GM12878 (cell line): Measurements from ENCODE around the gene GRB10. TPM values are rescaled to one million over a fixed set of nuclear protein-coding genes. Genes with fewer than 3 reads are reported as not detected.
A peak's percentile ranks its signal among the peaks of the same experiment; 100 is the strongest.

Experiments used
- ATAC-seq: fragments of 200-7000 bp; cut with Tn5 transposase; 3 replicates; pipeline ENCODE4 v1.9.1; 2020; ENCODE audit warnings: mild to moderate bottlenecking, moderate library complexity
- BruUV-seq: library from RNA; stranded (reverse); fragments of 400-500 nt; replicated peaks from 2 replicates; lab custom pipeline; 2021; lab: Mats Ljungman, UMichigan
- CTCF ChIA-PET: fragments of 300-600 bp; sonication (Branson Sonifier 250); formaldehyde crosslinking; extraction: SDS; loops from one replicate; lab custom pipeline; 2021; ENCODE audit warnings: inconsistent platforms; lab: Yijun Ruan, JAX
- POLR2A ChIA-PET: fragments of 350-600 bp; formaldehyde crosslinking; extraction: SDS; loops from one replicate; lab custom pipeline; 2021; ENCODE audit warnings: inconsistent platforms; lab: Charles Lee
- RAD21 ChIA-PET: fragments of 300-600 bp; sonication (Branson Sonifier 250); formaldehyde crosslinking; loops from one replicate; lab custom pipeline; 2023; ENCODE audit warnings: antibody characterized with exemption; ENCODE audit not compliant: unreplicated experiment; lab: Charles Lee
- SMC1A ChIA-PET: fragments of 300-600 bp; sonication (Branson Sonifier 250); formaldehyde crosslinking; loops from one replicate; lab custom pipeline; 2023; ENCODE audit not compliant: unreplicated experiment, uncharacterized antibody; lab: Charles Lee
- DNase-seq: peaks from one replicate; pipeline ENCODE4 v3.0.0-alpha.2; 2011; ENCODE audit warnings: low read depth, low spot score
- FAIRE-seq: peaks from 3 replicates; lab custom pipeline; 2011; peaks lifted over from hg19 to GRCh38; lab: Jason Lieb, UNC
- H2AFZ ChIP-seq: 2 replicates; pipeline ENCODE4 v1.6.0; 2011; ENCODE audit warnings: low read depth, low read length, control low read depth; ENCODE audit not compliant: control insufficient read depth
- H3K27ac ChIP-seq: 2 replicates; pipeline ENCODE4 v1.5.1; 2011; ENCODE audit warnings: control low read depth; ENCODE audit not compliant: control insufficient read depth, insufficient read depth
- H3K27me3 ChIP-seq, 2 experiments: replicated peaks in 1 of 2; 2 replicates each; pipeline versions ENCODE4 v1.6.0 to v1.6.1; 2011; ENCODE audit warnings: low read length in 1 of 2; ENCODE audit not compliant: control insufficient read depth in 2 of 2, insufficient read depth in 2 of 2
- H3K36me3 ChIP-seq, 2 experiments: 2 replicates each; pipeline ENCODE4 v1.5.1; 2011; ENCODE audit warnings: low read length in 1 of 2; ENCODE audit not compliant: control insufficient read depth in 2 of 2, insufficient read depth in 2 of 2
- H3K4me1 ChIP-seq: 2 replicates; pipeline ENCODE4 v1.6.1; 2011; ENCODE audit warnings: mild to moderate bottlenecking, low read length, moderate library complexity, mixed read lengths; ENCODE audit not compliant: control insufficient read depth, insufficient read depth
- H3K4me2 ChIP-seq: 2 replicates; pipeline ENCODE4 v1.6.0; 2011; ENCODE audit warnings: control low read depth; ENCODE audit not compliant: control insufficient read depth, insufficient read depth
- H3K4me3 ChIP-seq: fragments of 200-600 bp; sonication (generic); 2 replicates; pipeline ENCODE4 v1.5.1; 2016
- H3K79me2 ChIP-seq: 2 replicates; pipeline ENCODE4 v1.6.0; 2011; ENCODE audit warnings: low read length; ENCODE audit not compliant: control insufficient read depth, insufficient read depth
- H3K9ac ChIP-seq: 2 replicates; pipeline ENCODE4 v1.8.0; 2011; ENCODE audit warnings: low read length, control low read depth, mixed read lengths; ENCODE audit not compliant: control insufficient read depth, insufficient read depth
- H3K9me3 ChIP-seq: replicated peaks from 3 replicates; pipeline ENCODE4 v1.5.1; 2011; ENCODE audit warnings: mild to moderate bottlenecking, low read length; ENCODE audit not compliant: control insufficient read depth, insufficient read depth
- H4K20me1 ChIP-seq: 2 replicates; pipeline ENCODE4 v1.6.0; 2011; ENCODE audit not compliant: control insufficient read depth, insufficient read depth
- E4F1 ChIP-seq: fragments of 450-650 bp; IDR thresholded peaks from 2 replicates; pipeline ENCODE4 v1.6.1; 2018; ENCODE audit warnings: borderline replicate concordance, mild to moderate bottlenecking; ENCODE audit not compliant: partially characterized antibody
- WGBS: methylation state at CpG from one replicate; pipeline ENCODE4 v1.1.6; 2016; ENCODE audit warnings: low lambda C conversion rate; ENCODE audit not compliant: insufficient replicate concordance, insufficient coverage; ENCODE audit errors: missing lambda C conversion rate; 5-methylcytosine and 5-hydroxymethylcytosine counted together
- in situ Hi-C: fragments of 300-500 bp; cut with MboI; formaldehyde crosslinking; loops from 9 replicates; pipeline ENCODE4 v1.14.3; 2018; ENCODE audit warnings: mixed read lengths
- intact Hi-C: fragments of 100-400 bp; cut with micrococcal nuclease; formaldehyde crosslinking; loops from one replicate; pipeline ENCODE4 v1.14.2; 2022; ENCODE audit not compliant: unreplicated experiment
- polyA plus RNA-seq, 11 experiments: library from polyadenylated mRNA; depleted of rRNA in 4 of 11; unstranded in 6 of 11; stranded (reverse) in 5 of 11; fragments of >200 nt; fragmentation: Nextera tagmentation in 4 of 11; fragmentation: Illumina TruSeq in 1 of 11; extraction: Ambion mirVana in 4 of 11; extraction: Trizol in 1 of 11; gene quantifications; 1 replicate in 1 of 11; 2 replicates in 10 of 11; pipeline versions ENCODE4 v1.2.1 to v1.2.3, GENCODE V29; 2011 to 2016; ENCODE audit warnings: inconsistent platforms in 2 of 11, missing spikeins in 2 of 11, low read depth in 1 of 11
- total RNA-seq, 4 experiments: library from RNA; depleted of rRNA in 3 of 4; stranded (reverse); fragments of >200 nt in 3 of 4; fragmentation: Illumina TruSeq in 1 of 4; extraction: Trizol in 1 of 4; gene quantifications; 2 replicates each; pipeline versions ENCODE4 v1.2.1 to v1.2.3, GENCODE V29; 2013 to 2021
- TF ChIP-seq, protein P1 (sequence below), 3 experiments: IDR thresholded peaks in 2 of 3; conservative IDR thresholded peaks in 1 of 3; 2 replicates each; pipeline ENCODE4 v1.5.1; 2011; ENCODE audit warnings: low read depth in 3 of 3, low read length in 3 of 3, mild to moderate bottlenecking in 3 of 3, control low read depth in 2 of 3, moderate library complexity in 2 of 3, inconsistent platforms in 1 of 3, mixed read lengths in 1 of 3; ENCODE audit not compliant: control insufficient read depth in 2 of 3, insufficient read depth in 1 of 3; ENCODE audit errors: extremely low read depth in 1 of 3

Gene GRB10
- total and polyA plus RNA-seq, 10 of the 15 experiments (the other 5 are each of a cell fraction or from before 2014, with no cell fraction given) = 0.04 to 0.33 TPM; not detected in 8

GRCh38 chr7:50696810-50697582 lies 85.7 kb downstream of the GRB10 start:
- RAD21 ChIA-PET = interaction anchor here (1.4 kb wide), 1 partner anchor 464 kb away, joined by 4 read pairs; no protein-coding TSS in a partner anchor
- CTCF ChIA-PET = no interaction called here

More at GRCh38 chr7:50696810-50697582, 85.7 kb downstream of the GRB10 start:
- no peaks in the 10 kb centered on the region for H3K36me3 ChIP-seq
- no peak overlapping the region for H3K4me2 ChIP-seq
- H3K4me3 ChIP-seq = no peak overlapping the region
- no peak for DNase-seq
- no peaks in the 10 kb centered on the region for H3K9me3 ChIP-seq
- no peak overlapping the region for H2AFZ ChIP-seq
- TF ChIP-seq E4F1 = no peak
- TF ChIP-seq, protein P1, sequence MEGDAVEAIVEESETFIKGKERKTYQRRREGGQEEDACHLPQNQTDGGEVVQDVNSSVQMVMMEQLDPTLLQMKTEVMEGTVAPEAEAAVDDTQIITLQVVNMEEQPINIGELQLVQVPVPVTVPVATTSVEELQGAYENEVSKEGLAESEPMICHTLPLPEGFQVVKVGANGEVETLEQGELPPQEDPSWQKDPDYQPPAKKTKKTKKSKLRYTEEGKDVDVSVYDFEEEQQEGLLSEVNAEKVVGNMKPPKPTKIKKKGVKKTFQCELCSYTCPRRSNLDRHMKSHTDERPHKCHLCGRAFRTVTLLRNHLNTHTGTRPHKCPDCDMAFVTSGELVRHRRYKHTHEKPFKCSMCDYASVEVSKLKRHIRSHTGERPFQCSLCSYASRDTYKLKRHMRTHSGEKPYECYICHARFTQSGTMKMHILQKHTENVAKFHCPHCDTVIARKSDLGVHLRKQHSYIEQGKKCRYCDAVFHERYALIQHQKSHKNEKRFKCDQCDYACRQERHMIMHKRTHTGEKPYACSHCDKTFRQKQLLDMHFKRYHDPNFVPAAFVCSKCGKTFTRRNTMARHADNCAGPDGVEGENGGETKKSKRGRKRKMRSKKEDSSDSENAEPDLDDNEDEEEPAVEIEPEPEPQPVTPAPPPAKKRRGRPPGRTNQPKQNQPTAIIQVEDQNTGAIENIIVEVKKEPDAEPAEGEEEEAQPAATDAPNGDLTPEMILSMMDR (IDR thresholded peaks at IDR 0.05 in 2 of 3, conservative IDR thresholded peaks at IDR 0.05 in 1 of 3; ENCODE audit: control insufficient read depth in 2 of 3, extremely low read depth in 1 of 3, insufficient read depth in 1 of 3, low read depth in 3 of 3, low read length in 3 of 3) = peak; percentile 17 to 47 (median 36); a peak in 5 of 6 replicates
- TF ChIP-seq, all 136 proteins: peak for 1
- FAIRE-seq (no peak), ATAC-seq (peak; percentile 54; the same call in 2 of the 3 replicates)
- intact Hi-C loops (loop anchor here (1.0 kb wide), 1 partner anchor 464 kb away; no protein-coding TSS in a partner anchor), in situ Hi-C loops (no loop called here)
- WGBS = 4% methylated on average over 3 of the region's 3 CpGs
- no peaks in the 10 kb centered on the region for H3K4me1 ChIP-seq
- peaks cover 0 to 3% of the 10 kb centered on the region in 2 experiments; a peak in 3 of 4 replicates for H3K27me3 ChIP-seq
- no peak overlapping the region for H3K27ac ChIP-seq
- ChIA-PET POLR2A (no interaction called here), SMC1A (no interaction called here)
- no TSS peak for BruUV-seq
- no peaks in the 10 kb centered on the region for H3K79me2 ChIP-seq
- no peak overlapping the region for H3K9ac ChIP-seq
- H4K20me1 ChIP-seq = no peaks in the 10 kb centered on the region
